Inflammatory macrophage treated with lipopolysaccharide for 4 hours (primary cell): Measurements from ENCODE around the gene OST4.

Source experiments
- DNase-seq: peaks from one replicate; pipeline ENCODE4 v3.0.0-alpha.2; 2020

Gene OST4

DNA sequence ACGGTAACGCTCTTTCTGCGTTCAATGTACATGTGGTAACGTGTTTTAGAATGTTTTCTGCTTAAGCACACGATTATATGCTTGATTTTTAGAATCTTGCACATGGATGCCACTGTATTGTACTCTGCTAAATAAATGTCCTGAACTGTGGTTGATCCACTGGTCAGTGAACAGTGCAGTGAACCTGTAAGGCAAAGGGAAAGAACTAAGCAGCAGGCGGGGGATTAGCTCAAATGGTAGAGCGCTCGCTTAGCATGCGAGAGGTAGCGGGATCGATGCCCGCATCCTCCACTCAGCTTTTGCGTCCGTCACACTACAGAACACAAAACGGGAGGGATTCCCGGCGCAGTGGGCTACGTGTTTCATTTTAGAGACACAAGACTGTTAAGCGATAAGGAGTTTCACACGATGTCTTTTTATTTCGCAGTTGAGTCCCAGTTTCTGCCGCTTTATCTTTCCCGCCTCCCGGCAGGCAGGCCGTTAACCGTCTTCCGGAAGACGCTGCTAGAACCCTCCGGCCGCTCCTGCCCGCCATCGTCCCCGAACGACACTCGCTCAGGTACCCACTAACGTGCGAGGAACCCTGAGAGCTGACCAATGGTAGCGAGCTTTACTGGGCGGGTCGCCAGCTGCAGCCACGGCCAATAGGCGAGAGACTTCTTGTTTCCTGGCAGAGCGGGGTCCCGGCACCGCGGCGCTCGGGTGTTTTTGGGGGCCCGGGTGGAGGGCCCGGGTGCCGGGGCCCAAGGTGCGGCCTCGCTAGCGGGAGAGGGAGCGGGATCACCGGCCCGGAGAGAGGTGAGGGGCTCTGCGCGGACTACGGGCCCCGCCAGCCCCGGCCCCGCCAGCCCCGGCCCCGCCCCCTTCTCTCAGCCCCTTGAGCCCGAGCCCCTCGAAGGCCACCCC, 20.2 kb downstream of the OST4 start, which contains the start of gene AGBL5:
Gene AGBL5 (plus strand): TSS at position 673 of the 906 bp plus-strand sequence. CDS start 1,291 bp downstream, outside the sequence.
- peak; percentile 92 for DNase-seq

- peak; percentile 94 for DNase-seq
Measured at GRCh38 chr2:27050281-27050995, 21.0 kb downstream of the OST4 start.

- peak; percentile 45 for DNase-seq
Measured at GRCh38 chr2:27049422-27050280, 21.8 kb downstream of the OST4 start.

GRCh38 chr2:27042985-27043634, 28.3 kb downstream of the OST4 start:
- DNase-seq, result no peak

- no peak for DNase-seq
Measured at GRCh38 chr2:27042159-27042661, 29.2 kb downstream of the OST4 start.

- DNase-seq, result no peak
Measured at GRCh38 chr2:27041752-27042151, 29.7 kb downstream of the OST4 start.

- no peak for DNase-seq
Measured at GRCh38 chr2:27040282-27040681, 31.2 kb downstream of the OST4 start.

DNA sequence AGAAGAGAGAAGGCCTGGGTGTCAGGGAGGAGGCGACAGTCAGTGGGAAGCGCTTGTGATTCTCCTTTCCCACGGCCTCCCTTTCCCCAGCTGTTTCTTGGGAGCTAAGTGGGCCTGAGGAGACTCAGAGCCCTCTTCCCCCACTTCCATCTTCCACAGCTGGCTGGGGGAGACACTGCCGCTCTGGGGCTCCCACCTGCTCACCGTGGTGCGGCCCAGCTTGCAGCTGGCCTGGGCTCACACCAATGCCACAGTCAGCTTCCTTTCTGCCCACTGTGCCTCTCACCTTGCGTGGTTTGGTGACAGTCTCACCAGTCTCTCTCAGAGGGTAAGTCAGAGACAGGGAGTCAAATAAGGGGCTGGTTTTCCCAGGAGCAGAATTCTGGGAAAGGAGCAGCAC, 31.6 kb downstream of the OST4 start:
- no peak for DNase-seq

- no peak for DNase-seq
Measured at GRCh38 chr2:27039426-27039825, 32.0 kb downstream of the OST4 start.

DNA sequence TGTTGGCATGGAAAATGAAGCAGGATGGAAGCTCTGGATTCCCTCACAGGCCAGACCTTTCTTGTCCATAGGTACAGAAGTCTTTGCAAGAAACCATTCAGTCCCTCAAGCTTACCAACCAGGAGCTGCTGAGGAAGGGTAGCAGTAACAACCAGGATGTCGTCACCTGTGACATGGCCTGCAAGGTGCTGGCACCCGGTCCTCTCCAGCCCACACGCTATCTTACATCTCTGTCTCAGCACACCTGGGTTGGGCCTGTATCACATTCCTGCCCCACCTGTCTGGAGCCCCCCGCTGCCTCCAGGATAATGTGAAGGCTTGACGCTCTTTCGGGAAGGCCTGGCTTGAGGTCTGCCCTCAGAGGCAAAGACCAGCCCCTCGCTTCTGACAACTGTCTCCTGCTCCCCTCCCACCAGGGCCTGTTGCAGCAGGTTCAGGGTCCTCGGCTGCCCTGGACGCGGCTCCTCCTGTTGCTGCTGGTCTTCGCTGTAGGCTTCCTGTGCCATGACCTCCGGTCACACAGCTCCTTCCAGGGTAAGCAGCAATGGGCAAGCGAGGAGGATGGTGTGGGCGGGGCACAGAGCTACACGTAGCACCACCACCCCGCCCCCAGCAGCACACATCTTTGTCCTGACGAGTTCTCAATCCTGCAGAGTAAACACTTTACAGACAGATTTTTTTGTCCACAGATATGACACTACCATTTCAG, 32.7 kb downstream of the OST4 start:
- DNase-seq, result no peak

GRCh38 chr2:27038012-27038411, 33.4 kb downstream of the OST4 start:
- no peak for DNase-seq

- no peak for DNase-seq
Measured at GRCh38 chr2:27033253-27033852, 38.1 kb downstream of the OST4 start.

DNA sequence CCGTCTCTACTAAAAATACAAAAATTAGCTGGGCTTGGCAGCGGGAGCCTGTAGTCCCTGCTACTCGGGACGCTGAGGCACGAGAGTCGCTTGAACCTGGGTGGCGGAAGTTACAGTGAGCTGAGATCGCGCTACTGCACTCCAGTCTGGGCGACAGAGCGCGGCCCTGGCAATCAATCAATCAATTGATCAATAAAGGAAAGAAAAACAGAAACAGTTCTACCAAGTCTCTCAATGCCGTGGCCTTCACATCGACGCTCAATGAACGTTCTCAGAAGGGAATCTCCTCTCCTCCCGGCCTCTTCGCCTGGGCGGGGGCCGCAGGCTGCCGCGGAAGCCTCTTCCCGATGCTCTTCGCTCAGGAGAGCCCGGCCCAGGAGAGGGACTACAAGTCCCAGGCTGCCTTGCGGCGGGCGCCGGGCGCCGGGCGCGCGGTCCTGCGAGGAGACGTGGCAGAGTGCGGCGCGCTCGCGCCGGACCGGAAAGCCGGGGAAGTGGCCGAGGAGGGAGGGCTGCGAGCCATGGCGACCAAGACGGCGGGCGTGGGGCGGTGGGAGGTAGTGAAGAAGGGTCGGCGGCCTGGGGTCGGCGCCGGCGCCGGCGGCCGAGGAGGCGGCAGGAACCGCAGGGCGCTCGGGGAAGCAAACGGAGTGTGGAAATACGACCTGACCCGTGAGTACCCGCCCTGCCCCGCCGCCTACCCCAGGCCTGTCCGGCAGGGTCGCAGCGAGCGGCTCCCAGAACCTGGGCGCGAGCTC, 38.8 kb downstream of the OST4 start, which contains the start of gene TMEM214:
Gene TMEM214 (plus strand): TSS at position 471 of the 758 bp plus-strand sequence. CDS start 51 bp downstream, at position 522.
- peak; percentile 91 for DNase-seq

- no peak for DNase-seq
Measured at GRCh38 chr2:27029051-27029450, 42.4 kb downstream of the OST4 start.

DNA sequence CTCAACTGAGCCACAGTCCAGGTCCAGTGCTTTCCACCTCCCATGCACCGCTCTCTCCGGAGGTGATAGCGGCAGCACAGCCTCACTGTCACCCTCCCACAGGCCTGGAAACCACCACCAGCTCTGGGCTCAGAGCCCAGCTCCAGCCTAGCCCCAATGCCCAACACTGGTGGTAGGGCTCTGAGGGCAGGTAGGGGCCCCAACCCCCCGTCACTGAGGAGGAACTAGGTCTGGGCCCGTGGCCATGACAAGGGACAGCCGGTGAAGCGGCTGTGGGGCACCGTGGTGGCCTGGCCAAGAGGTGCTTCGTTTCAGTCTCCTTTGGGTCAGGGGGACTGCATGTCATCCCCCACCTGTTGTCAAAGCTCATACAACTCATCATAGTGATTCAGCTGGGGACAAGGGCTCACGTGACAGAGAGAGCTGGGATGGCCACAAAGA, 44.2 kb downstream of the OST4 start:
- no peak for DNase-seq

DNA sequence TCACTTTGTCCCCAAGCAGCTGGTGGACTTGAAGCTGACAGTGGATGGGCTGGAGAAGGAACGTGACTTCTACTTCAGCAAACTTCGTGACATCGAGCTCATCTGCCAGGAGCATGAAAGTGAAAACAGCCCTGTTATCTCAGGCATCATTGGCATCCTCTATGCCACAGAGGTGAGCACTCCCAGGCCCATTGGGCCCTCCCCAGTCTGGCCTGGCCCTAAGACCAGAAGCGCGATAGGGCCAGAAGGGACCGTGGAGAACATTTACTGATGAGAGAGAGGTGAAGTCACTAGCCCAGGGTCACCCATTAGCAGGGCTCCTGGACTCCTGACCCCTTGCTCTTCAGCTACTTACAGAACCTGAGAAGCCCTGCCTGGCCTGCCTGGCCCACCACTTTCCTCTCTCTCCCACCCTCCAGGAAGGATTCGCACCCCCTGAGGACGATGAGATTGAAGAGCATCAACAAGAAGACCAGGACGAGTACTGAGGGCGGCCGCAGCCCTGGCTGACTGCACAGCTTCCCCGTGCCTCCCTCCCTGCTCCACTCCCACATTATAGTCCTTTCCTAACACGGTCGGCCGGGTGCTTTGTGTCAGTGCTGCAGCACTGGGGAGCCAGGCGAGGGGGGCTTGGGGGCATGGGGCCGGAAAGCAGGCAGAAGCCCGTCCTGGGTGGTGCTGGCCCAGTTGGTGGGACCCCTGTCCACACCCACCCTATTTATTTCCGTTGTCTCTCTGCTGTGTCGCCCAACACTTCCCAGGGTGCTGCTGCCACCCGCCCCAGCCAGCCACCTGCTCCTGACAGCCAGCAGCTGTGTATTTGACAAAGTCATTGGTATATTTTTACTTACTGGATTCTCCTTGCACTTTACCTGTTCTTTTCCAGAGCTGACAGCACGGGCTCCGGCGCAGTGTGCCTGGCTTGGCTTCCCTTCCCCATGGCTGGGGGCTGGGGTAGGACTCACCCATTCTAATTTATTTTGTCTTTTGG, 45.3 kb downstream of the OST4 start:
- DNase-seq, result no peak

DNA sequence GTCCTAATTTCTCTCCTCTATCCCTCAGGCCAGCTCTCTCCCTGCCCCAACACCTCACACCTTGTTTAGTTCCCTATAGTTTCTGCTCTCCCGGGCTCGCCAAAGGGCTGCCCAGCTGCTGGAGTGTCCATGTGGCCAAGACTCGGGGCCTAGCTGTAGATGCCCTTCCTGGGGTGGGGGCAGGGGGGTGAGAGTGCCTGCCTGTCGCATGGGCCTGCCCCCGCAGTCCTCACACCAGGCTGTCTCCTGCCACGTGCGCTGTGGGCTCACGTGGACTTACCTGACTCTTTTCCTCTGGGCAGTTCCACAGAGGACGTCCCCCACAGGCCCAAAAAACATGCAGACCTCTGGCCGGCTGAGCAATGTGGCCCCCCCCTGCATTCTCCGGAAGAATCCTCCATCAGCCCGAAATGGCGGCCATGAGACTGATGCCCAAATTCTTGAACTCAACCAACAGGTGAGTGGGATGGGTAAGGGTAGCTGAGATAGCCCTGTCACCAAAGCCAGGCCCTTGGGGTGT, 46.1 kb downstream of the OST4 start:
- DNase-seq, result no peak

GRCh38 chr2:27024812-27025211, 46.6 kb downstream of the OST4 start:
- no peak for DNase-seq

- no peak for DNase-seq
Measured at GRCh38 chr2:27024188-27024587, 47.3 kb downstream of the OST4 start.
